ENCODE data around the gene RNF141. TPM values are rescaled to one million over a fixed set of nuclear protein-coding genes. Genes with fewer than 3 reads are reported as not detected.

Gene RNF141
- total RNA-seq, 1 experiment from 2014 or later, result 23.2 TPM

- TF ChIP-seq ATF2 (CRISPR knock-in tag; IDR thresholded peaks at IDR 0.05; ENCODE audit: borderline replicate concordance, low read depth) (no peak), ZNF281 (CRISPR knock-in tag; IDR thresholded peaks at IDR 0.05) (no peak), AFF4 (CRISPR knock-in tag; IDR thresholded peaks at IDR 0.05; ENCODE audit: borderline replicate concordance) (no peak), IRF2 (CRISPR knock-in tag; IDR thresholded peaks at IDR 0.05; ENCODE audit: borderline replicate concordance, low read depth) (no peak)
Observed at GRCh38 chr11:10498426-10499250, 42.3 kb downstream of the RNF141 start (continued).

GRCh38 chr11:10498022-10498400 is 43.0 kb downstream of the RNF141 start:
- no peaks in the 10 kb centered on the region for H3K27me3 Mint-ChIP-seq (ENCODE audit: low read depth)
- ATAC-seq (no peak), DNase-seq (ENCODE audit: low spot score) (no peak)
- ChIA-PET CTCF (interaction anchor here (0.5 to 1.4 kb wide), 2 partner anchors 84 to 796 kb away, joined by 3 read pairs; no protein-coding TSS in a partner anchor), POLR2A (no interaction called here)
- H3K4me3 Mint-ChIP-seq, result no peak overlapping the region
- H3K9me3 Mint-ChIP-seq, result peaks cover 7% of the 10 kb centered on the region
- peaks cover 2% of the 10 kb centered on the region for H3K4me1 Mint-ChIP-seq
- H3K27ac Mint-ChIP-seq, result no peak overlapping the region
- H3K36me3 Mint-ChIP-seq, result peaks cover 19% of the 10 kb centered on the region
- TF ChIP-seq ZNF281 (CRISPR knock-in tag; IDR thresholded peaks at IDR 0.05), result no peak
- no peak for TF ChIP-seq ZNF532 (CRISPR knock-in tag; IDR thresholded peaks at IDR 0.05; ENCODE audit: borderline replicate concordance)
- no peak for TF ChIP-seq EMX1 (CRISPR knock-in tag; IDR thresholded peaks at IDR 0.05)
- TF ChIP-seq NFE2L1 (CRISPR knock-in tag; IDR thresholded peaks at IDR 0.05), result no peak
- no peak for TF ChIP-seq ZNF232 (CRISPR knock-in tag; IDR thresholded peaks at IDR 0.05)
- no peak for TF ChIP-seq TCF7 (CRISPR knock-in tag; IDR thresholded peaks at IDR 0.05; ENCODE audit: low read depth)
- TF ChIP-seq STAT6 (CRISPR knock-in tag; conservative IDR thresholded peaks at IDR 0.05; ENCODE audit: low read depth), result no peak
- no peak for TF ChIP-seq GABPB1 (CRISPR knock-in tag; IDR thresholded peaks at IDR 0.05)
- no peak for TF ChIP-seq GRHL2 (CRISPR knock-in tag; IDR thresholded peaks at IDR 0.05; ENCODE audit: insufficient replicate concordance, severe bottlenecking)
- TF ChIP-seq IRF1 (CRISPR knock-in tag; IDR thresholded peaks at IDR 0.05), result no peak
- TF ChIP-seq NR1H2 (CRISPR knock-in tag; IDR thresholded peaks at IDR 0.05), result no peak
- TF ChIP-seq SP1 (CRISPR knock-in tag; conservative IDR thresholded peaks at IDR 0.05), result no peak

Measured in WTC11 (cell line).